ENCODE data around the gene MAB21L3.

MAB21L3 gene

GRCh38 chr1:116164604-116165368 is 53.6 kb downstream of the MAB21L3 start:
- DNase-seq (ENCODE audit: low read depth in 2 of 2) = no peak

DNA sequence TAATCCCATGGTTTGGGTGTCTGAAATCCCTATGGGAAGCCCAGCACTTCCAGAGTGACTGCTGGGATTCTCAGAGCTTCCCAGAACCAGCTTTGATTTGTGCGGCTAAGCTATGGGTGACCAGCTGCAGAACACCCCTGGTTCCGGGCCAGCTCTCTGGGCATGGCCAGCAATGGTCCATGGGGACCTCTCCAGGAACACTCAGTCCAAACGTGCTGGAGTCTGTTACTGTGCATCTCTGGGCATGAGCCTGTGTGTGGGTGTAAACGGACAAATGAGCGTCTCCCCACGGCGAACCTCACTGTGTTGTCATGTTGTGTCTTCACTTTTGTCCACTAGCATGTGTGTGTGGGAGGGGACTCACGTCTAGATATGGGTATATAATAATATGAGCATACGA is 54.4 kb downstream of the MAB21L3 start:
- DNase-seq (ENCODE audit: low read depth in 2 of 2) = no peak

DNA sequence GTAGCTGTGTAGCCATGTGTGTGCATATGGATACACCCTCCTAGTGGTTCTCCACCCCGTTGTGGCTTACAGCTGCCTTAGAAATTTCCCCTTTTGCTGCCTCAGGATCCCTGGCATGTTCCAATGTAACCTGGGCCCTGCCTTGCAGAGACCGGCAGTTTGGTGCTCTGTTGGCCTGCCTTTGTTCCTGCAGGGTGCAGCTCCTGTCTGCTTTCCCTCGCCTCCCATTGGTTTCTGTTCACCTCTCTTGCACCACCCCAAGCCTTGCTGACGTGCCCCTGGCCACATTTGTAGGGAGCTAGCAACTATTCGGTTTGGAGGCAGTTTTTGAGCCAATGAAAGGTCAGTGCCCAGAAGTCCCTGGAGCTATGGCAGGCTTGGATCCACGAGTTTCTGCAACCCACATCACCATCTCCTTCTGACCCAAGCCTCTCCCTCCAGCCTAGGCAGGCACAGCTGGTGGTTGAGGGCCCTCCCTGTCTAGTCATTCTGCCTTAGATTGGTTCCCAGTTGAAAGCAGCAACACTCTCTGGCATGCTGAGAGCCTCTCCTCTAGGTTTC is 54.9 kb downstream of the MAB21L3 start:
- no peak for DNase-seq (ENCODE audit: low read depth in 2 of 2)

- no peak for DNase-seq (ENCODE audit: low read depth in 2 of 2)
Measured at GRCh38 chr1:116166655-116167054, 55.5 kb downstream of the MAB21L3 start.

DNA sequence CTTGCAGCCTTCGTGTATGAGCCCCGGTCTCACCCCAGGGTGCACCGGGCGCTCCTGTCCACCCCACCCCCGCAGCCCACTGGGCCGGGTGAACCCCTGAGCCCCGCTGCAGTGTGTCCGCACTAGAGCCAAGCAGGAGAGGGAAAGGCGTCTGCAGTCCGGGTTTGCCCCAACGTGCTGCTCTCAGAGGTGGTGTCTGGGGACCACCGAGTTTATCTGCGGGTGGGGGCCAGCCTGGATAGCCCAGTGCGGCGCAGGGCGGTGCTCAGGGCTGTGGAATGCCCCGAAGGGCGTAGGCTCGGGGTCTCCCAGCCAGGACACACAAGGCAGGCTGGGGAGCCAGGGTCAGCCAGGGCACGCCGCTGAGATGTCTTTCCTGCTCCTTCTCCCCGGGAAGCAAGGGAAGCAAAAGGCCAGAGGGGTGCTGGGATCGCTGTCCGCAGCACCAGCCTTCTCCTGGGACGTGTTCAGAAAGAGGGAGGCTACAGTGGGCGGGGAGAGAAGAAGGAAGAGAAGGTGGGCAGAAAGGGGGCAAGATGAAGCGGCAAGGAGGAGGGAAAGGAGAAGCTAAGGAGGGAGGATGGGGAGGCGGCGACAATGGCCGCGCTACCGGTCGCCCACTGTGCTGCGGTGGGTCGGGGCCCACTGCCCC is 56.6 kb downstream of the MAB21L3 start:
- DNase-seq (ENCODE audit: low read depth in 2 of 2) = no peak

GRCh38 chr1:116168277-116169032 is 57.3 kb downstream of the MAB21L3 start:
- peak; percentile 80 to 81 for DNase-seq (ENCODE audit: low read depth in 2 of 2)

GRCh38 chr1:116169898-116170297 is 58.7 kb downstream of the MAB21L3 start:
- no peak for DNase-seq (ENCODE audit: low read depth in 2 of 2)

GRCh38 chr1:116170721-116171589 is 59.8 kb downstream of the MAB21L3 start:
- DNase-seq (ENCODE audit: low read depth in 2 of 2) = no peak

DNA sequence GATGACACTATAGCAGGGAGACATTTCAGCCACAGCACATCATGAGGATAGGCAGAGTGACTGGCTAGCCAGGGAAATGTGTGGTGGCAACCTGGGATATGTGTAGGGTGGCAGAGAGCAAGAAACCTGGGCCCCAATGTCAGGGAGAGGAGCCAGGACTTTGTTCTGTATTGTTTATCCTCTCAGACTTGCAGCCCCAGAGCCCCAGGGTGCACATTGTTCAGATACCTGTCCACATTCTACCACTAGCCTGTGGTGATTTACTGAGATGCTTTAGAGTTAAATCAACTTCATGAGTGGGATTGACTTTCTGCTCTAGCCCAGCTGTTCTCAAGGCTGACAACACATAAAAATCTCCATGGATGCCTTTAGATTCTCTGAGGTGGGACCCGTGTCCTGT is 61.5 kb downstream of the MAB21L3 start:
- DNase-seq (ENCODE audit: low read depth in 2 of 2) = no peak

- DNase-seq (ENCODE audit: low read depth in 2 of 2) = no peak
Measured at GRCh38 chr1:116175611-116176010, 64.4 kb downstream of the MAB21L3 start.

GRCh38 chr1:116176306-116176789 is 65.1 kb downstream of the MAB21L3 start:
- DNase-seq (ENCODE audit: low read depth in 2 of 2) = no peak

- no peak for DNase-seq (ENCODE audit: low read depth in 2 of 2)
Measured at GRCh38 chr1:116177861-116178260, 66.7 kb downstream of the MAB21L3 start.

DNA sequence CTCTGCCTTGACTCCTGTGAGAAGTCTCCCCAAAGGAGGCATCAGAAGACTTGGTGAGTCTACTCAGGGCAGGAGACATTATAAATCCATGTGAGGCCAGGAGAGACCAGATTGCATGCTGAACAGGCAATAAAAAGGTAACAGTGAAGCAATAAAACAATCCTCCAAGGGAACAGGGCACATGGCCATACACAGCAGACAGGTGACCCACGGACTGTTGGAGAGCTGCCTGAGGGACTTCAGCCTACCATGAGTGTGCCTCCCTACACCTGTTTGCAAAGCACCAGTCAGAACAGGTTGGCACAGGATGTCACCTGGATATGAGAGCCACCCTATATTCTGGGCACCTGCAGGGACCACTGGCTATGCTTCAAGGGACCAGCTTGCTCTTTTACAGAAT is 67.6 kb downstream of the MAB21L3 start:
- DNase-seq (ENCODE audit: low read depth in 2 of 2) = no peak

- DNase-seq (ENCODE audit: low read depth in 2 of 2) = no peak
Measured at GRCh38 chr1:116179419-116179818, 68.2 kb downstream of the MAB21L3 start.

DNA sequence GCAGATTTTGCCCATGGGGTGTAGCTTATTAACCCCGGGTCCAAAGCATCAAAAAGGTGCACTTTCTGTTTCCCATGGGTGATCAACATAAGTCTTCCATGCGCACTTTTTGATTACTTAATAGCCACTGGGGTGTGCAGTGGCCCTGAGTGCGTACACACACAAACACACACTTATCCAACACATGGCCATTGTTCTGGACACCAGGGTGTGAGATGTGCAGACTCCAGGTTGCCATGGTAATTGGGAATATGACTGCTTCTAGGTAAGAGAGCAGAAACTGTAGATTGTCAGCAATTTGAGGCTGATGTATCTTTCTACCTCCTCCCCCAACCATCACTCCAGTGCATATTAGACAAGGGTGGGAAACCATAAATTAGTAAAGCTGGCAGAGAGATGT is 68.8 kb downstream of the MAB21L3 start:
- DNase-seq (ENCODE audit: low read depth in 2 of 2) = no peak

DNA sequence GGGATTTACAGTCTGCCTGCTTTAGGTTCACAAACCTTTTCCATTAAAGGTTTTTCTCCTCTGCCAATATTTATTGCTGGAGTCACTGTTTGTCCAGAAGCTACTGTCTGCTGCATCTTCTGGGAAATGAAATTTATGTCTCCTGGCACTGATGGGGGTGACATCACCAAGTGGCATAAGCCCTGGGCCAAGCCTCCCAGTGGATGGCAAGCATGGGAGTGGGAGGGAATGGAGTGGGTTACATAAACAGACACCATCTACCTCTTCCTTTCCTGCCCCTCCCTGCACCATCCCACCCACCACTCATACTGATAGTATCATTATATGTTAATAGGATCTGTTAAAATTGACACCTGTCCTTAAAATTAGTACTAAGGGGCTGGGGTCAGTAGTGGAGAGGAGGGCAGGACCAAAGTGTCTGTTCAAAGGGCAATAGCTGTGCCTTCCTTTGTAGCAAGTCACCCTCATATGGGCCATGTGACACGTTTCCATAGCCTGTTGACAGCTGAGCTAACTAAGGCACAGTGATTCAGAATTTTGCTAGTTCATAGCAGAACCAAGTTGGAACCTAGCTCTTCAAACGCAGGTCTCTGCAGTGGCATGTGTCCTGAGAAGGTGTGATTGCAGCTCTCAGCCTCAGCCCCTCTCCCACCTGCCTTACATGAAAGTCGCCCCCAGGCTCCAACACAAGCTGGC is 71.0 kb downstream of the MAB21L3 start:
- DNase-seq (ENCODE audit: low read depth in 2 of 2) = no peak

Data from activated CD4-positive, alpha-beta T cell treated with anti-CD3 and anti-CD28 coated beads for 24 hours (primary cell).